ENCODE measurements around the gene ANTXRL. TPM values are rescaled to one million over a fixed set of nuclear protein-coding genes. Genes with fewer than 3 reads are reported as not detected.

ANTXRL gene
- polyA plus RNA-seq, 1 of the 3 experiments (the other 2 are of a cell fraction): not detected

- Histone ChIP-seq H3K4me1 (ENCODE audit: control insufficient read depth in 1 of 2, insufficient read depth in 2 of 2, low read depth in 1 of 2, low read length in 1 of 2) (no peaks in the 10 kb centered on the region), H3K4me2 (no peak overlapping the region), H3K9ac (no peak overlapping the region), H3K9me3 (no peaks in the 10 kb centered on the region), H4K20me1 (ENCODE audit: insufficient read depth) (no peaks in the 10 kb centered on the region), H3F3A (replicated peaks; ENCODE audit: insufficient read depth) (no peaks in the 10 kb centered on the region), H2AFZ (ENCODE audit: low read depth) (no peak overlapping the region), H3K9me2 (no peaks in the 10 kb centered on the region), H3K4me3 (ENCODE audit: low read depth in 2 of 2, low read length in 1 of 2) (no peak overlapping the region), H3K27ac (ENCODE audit: low read depth in 2 of 2, low read length in 1 of 2) (no peak overlapping the region), H3K27me3 (ENCODE audit: insufficient read depth) (no peaks in the 10 kb centered on the region), H3K79me2 (ENCODE audit: insufficient read depth) (no peaks in the 10 kb centered on the region), H3K36me3 (replicated peaks in 1 of 2; ENCODE audit: control insufficient read depth in 1 of 2, insufficient read depth in 2 of 2, low read length in 1 of 2) (no peaks in the 10 kb centered on the region)
- no peak for DNase-seq
- TF ChIP-seq FOXM1 (IDR thresholded peaks at IDR 0.05; ENCODE audit: low read depth) (no peak), JUND (IDR thresholded peaks at IDR 0.05) (no peak), RXRA (IDR thresholded peaks at IDR 0.05; ENCODE audit: borderline replicate concordance, low read depth) (no peak), GATA2 (CRISPR knock-in tag; IDR thresholded peaks at IDR 0.05) (no peak), RFX5 (IDR thresholded peaks at IDR 0.05; ENCODE audit: low read length) (no peak), EP300 (IDR thresholded peaks at IDR 0.05; ENCODE audit: borderline replicate concordance in 1 of 2, low read depth in 1 of 2, low read length in 1 of 2) (no peak), MAX (IDR thresholded peaks at IDR 0.05; ENCODE audit: low read depth) (no peak), GABPA (IDR thresholded peaks at IDR 0.05; ENCODE audit: low read depth) (no peak), FOSL2 (IDR thresholded peaks at IDR 0.05; ENCODE audit: borderline replicate concordance, low read depth) (no peak), REST (IDR thresholded peaks at IDR 0.05; ENCODE audit: low read depth, low read length) (no peak), PBX3 (IDR thresholded peaks at IDR 0.05) (no peak), MEF2A (IDR thresholded peaks at IDR 0.05; ENCODE audit: borderline replicate concordance, low read depth) (no peak), CHD2 (IDR thresholded peaks at IDR 0.05; ENCODE audit: low read length, partially characterized antibody) (no peak), TEAD4 (IDR thresholded peaks at IDR 0.05; ENCODE audit: borderline replicate concordance, insufficient read depth) (no peak), CTCF (IDR thresholded peaks at IDR 0.05) (no peak)
- POLR2A ChIA-PET: no interaction called here
- WGBS (ENCODE audit: low lambda C conversion rate): 89% methylated on average over 4 of the region's 4 CpGs
- CTCF ChIA-PET: no interaction called here
These were observed 40.2 kb downstream of the ANTXRL start for GRCh38 chr10:46326971-46327370.
